H7 (cell line): Measurements from ENCODE around the gene MOK. TPM values are rescaled to one million over a fixed set of nuclear protein-coding genes. Genes with fewer than 3 reads are reported as not detected.
A peak's percentile ranks its signal among the peaks of the same experiment; 100 is the strongest.

ENCODE experiments used
- DNase-seq: peaks from one replicate; pipeline ENCODE4 v3.0.0; 2012
- H3K27me3 ChIP-seq: 2 replicates; pipeline ENCODE4 v1.6.0; 2011; ENCODE audit warnings: mild to moderate bottlenecking, low read length; ENCODE audit not compliant: control insufficient read depth, insufficient read depth
- H3K36me3 ChIP-seq: replicated peaks from 2 replicates; pipeline ENCODE4 v1.5.1; 2011; ENCODE audit warnings: low read length; ENCODE audit not compliant: control insufficient read depth, insufficient read depth
- H3K4me3 ChIP-seq: 2 replicates; pipeline ENCODE4 v1.5.1; 2011; ENCODE audit warnings: low read depth, mild to moderate bottlenecking, control low read depth, low read length, moderate library complexity; ENCODE audit not compliant: insufficient read depth
- total RNA-seq: library from RNA; depleted of rRNA; stranded (reverse); fragments of >200 nt; shearing (Covaris generic); gene quantifications from 2 replicates; pipeline ENCODE4 v1.2.3, GENCODE V29; 2014

MOK gene
- total RNA-seq, 1 experiment from 2014 or later = 2.2 TPM

DNA sequence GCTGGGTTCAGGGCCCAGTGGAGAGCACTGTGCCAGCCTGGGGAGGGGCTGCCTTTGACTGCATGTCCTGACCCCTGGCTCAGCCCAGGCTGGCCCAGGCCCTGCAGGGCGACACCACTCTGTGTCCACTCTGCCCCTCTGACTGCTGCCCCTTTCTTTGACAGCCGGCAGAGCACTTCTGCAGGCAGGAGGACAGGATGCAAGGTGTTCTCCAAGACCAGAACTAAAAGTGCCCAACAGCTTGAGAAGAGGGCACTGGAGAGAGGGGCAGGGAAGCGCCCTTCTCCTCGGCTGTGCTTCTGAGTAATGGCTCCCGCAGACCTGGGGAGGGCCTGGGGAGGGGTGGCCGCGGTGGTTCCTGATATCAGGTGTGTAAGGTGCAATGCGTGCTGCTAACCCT lies 92.6 kb downstream of the MOK start:
- Histone ChIP-seq H3K27me3 (no peaks in the 10 kb centered on the region), H3K4me3 (no peak overlapping the region)
- peak; percentile 33 for DNase-seq

DNA sequence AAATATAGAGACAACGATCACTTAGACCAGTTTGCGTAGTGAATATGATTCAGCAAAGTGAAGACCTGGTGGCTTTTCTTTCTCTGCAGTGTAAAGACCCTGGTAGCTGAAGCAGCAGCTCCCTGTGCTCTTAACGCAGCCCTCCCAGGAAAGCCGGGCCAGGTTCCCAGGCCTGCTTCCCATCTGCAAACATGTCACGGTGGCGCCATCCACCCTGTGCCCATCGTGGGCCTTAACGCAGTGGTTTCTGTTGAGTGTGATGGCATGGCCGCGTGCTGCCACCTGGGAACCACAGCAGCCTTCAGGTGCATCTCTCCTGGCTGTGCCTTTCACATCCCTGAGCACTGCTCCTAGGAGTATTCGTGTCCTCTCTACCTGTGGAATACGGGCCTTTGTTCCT lies 93.7 kb downstream of the MOK start:
- Histone ChIP-seq H3K27me3 (no peaks in the 10 kb centered on the region), H3K36me3 (peaks cover 11% of the 10 kb centered on the region), H3K4me3 (no peak overlapping the region)
- peak; percentile 24 for DNase-seq

More for the DNA sequence above, 92.6 kb downstream of the MOK start:
- H3K36me3 ChIP-seq = peaks cover 11% of the 10 kb centered on the region

DNA sequence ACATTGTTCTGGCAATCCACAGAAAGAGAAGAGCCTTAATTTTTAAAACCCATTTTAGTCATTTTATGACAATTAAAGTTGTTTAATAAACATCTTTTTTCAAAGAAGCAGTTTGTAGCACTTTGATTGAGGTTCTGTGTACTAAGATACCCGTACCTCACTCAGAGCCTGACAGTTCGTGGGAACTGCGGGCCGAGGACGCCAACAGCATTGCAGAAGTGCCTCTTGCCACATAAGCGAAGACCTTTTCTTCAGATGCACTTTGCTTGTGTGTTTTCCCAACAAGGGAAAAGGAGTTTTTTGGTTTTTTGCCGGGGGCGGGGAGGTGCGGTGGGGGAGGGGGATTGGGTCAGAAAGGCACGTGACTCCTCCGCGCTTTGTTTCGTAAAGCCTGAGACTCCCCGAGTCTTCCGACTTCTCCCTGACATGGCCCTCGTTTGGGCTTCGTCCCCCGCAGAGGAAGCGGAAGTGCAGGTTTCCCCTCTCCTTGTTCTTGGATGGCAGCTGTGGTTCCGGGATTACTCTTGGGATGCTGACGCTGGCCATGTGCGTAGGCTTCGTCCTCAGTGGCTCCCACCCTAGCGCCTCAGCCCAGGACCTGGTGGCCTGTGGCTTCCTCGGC lies 94.4 kb downstream of the MOK start:
- peak; percentile 71 for DNase-seq
- peaks cover 11% of the 10 kb centered on the region for H3K36me3 ChIP-seq
- H3K27me3 ChIP-seq = no peaks in the 10 kb centered on the region
- H3K4me3 ChIP-seq = no peak overlapping the region

DNA sequence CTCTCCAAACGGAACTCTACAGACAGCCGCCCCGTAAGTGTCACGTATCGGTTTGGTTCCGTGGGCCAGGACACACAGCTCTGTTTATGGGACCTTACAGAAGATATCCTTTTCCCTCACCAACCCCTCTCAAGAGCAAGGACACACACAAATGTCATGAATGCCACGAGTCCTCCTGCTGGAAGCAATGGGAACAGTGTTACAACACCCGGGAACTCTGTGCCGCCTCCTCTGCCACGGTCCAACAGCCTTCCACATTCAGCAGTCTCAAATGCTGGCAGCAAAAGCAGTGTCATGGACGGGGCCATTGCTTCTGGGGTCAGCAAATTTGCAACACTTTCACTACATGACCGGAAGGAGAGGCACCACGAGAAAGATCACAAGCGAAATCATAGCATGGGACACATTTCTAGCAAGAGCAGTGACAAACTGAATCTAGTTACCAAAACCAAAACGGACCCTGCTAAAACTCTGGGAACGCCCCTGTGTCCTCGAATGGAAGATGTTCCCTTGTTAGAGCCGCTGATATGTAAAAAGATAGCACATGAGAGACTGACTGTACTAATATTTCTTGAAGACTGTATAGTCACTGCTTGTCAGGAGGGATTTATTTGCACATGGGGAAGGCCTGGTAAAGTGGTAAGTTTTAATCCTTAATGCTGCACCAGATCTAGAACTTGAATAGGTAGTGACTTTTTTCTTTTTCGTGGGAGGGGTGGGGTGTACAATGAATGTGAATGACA lies 95.6 kb downstream of the MOK start:
- DNase-seq = peak; percentile 72
- Histone ChIP-seq H3K4me3 (no peak overlapping the region), H3K36me3 (peaks cover 11% of the 10 kb centered on the region), H3K27me3 (no peaks in the 10 kb centered on the region)

DNA sequence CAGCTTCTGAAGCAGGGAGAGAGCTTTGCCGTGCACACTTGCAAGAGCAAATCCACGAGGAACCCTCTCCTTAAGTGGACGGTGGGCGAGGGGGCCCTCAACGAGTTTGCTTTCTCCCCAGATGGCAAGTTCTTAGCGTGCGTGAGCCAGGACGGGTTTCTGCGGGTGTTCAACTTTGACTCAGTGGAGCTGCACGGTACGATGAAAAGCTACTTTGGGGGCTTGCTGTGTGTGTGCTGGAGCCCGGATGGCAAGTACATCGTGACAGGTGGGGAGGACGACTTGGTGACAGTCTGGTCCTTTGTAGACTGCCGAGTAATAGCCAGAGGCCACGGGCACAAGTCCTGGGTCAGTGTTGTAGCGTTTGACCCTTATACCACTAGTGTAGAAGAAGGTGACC lies 96.2 kb downstream of the MOK start:
- DNase-seq = no peak

DNA sequence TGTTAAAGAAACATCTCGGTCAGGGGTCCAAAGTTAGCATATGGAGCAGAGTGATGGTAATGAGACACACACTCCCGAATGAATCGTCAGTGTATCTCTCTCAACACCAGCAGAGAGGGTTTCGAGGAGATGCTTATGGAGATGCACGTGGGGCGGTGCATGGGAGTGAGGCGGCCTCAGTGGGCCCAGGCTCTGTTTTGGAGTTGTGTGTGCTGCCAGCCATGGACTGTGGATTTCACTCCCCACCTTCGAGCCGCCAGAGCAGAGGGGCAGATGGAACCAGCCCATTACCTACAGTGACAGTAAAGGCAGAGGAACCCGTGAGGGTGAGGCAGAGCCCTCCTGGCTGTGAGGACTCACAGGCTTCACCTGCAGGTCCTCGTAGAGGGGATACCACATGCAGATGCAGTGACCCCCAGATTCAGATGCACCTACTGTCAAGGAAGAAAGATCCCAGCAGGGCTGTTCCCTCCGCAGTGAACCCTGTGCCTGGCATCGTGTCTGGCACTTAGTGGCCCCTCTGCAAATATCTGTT lies 97.1 kb downstream of the MOK start:
- no peak for DNase-seq
- H3K36me3 ChIP-seq = peaks cover 12% of the 10 kb centered on the region
- H3K27me3 ChIP-seq = no peaks in the 10 kb centered on the region
- no peak overlapping the region for H3K4me3 ChIP-seq

More for the DNA sequence above, 96.2 kb downstream of the MOK start:
- peaks cover 12% of the 10 kb centered on the region for H3K36me3 ChIP-seq
- no peaks in the 10 kb centered on the region for H3K27me3 ChIP-seq
- no peak overlapping the region for H3K4me3 ChIP-seq

DNA sequence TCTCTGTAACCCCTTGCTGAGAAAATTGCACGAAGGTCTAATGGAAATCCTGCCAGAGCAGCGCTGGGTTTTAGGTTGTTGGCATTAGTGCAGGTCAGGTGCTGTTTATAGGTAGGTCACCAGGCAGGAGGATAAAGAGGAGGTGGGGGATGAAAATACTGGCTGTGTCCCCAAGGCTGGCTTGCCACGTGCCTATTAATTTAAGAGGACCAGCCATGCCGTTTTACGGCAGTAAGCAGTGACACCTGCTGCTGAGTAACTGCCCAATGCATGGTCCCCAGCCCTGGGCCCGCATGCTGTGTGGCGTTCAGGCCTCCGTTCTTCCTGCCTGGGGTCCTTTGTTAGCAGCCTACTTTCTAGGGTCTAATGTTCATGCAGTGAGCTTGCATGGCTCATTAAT lies 98.0 kb downstream of the MOK start:
- Histone ChIP-seq H3K4me3 (no peak overlapping the region), H3K27me3 (no peaks in the 10 kb centered on the region), H3K36me3 (peaks cover 12% of the 10 kb centered on the region)
- peak; percentile 43 for DNase-seq

DNA sequence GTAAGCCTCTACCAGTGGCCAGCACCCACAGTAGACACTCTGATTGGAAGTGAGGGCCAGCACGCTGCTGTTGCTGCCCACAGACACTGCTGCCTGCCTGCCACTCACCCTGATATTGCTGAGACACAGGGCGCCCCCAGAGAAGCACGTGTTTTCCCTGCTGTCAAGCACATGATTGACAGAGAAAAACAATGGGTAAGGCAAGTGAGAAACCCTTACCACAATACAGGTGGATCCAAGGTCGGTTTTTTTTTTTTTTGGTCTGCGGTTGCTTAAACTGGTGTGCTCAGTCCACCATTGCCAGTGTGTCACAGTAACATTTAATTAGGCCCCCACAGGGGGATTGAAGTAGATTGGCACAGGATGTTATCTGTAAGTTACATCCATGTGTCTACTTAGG lies 99.4 kb downstream of the MOK start:
- DNase-seq = no peak
- Histone ChIP-seq H3K4me3 (no peak overlapping the region), H3K27me3 (no peaks in the 10 kb centered on the region), H3K36me3 (peaks cover 10% of the 10 kb centered on the region)

DNA sequence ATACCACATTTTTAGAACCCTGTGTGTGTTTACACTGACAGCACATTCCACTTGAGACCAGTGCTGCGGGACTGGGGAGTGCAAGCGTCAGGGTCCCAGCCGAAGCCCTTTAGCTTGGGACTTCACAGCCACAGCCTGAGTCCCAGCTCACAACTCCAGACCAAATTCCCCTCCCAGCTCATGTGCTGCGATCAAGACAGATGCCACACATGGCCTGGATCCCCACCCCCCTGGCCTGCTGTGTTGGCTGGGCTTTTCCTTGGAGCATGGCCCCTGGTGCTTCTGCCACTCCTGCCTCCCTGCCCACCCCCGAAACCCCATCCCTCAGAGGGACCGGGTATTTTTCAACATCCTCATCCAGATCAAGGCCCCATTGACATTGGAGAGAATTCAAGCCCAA lies 101.6 kb downstream of the MOK start:
- no peaks in the 10 kb centered on the region for H3K27me3 ChIP-seq
- H3K4me3 ChIP-seq = no peak overlapping the region
- DNase-seq = peak; percentile 42
- peaks cover 1% of the 10 kb centered on the region for H3K36me3 ChIP-seq

DNA sequence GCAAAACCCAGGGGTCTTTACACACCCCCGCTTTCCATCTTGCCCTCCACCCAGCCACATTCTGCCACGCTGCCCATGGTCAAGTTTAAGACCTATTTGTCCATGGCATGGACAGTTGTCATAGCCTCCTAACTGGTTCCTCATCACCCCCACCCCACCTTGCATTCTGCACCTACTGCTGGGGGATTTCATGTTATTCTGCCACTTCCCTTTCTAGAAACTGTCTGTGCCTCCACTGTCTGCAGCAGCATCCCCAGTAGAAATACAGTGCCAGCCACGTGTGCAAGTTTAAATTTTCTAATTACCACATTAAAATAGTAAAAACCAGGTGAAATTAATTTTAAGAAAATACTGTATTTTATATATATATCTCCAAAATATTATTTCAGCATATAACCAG lies 102.0 kb downstream of the MOK start:
- Histone ChIP-seq H3K27me3 (no peaks in the 10 kb centered on the region), H3K36me3 (peaks cover 1% of the 10 kb centered on the region), H3K4me3 (no peak overlapping the region)
- DNase-seq = no peak

DNA sequence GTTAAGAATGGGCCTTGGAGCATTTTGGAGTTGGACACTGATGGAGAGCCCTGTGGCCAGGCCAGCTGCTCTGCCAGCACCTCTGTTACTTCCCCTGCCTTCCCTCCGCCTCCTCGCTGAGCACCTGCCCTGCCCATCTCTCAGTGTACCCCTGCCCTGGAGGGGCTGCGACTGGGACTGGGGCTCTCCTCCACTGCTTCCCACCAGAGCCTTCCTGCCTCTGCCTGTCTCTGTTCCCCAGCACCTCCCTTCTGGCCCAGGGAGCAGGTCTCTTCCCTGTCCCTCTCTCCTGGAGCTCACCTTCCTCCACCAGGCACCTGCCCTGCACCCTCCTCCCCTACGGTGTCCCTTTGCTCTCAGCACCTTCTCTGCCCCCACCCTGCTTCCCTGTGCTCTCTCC lies 103.2 kb downstream of the MOK start:
- Histone ChIP-seq H3K27me3 (no peaks in the 10 kb centered on the region), H3K36me3 (peaks cover 4% of the 10 kb centered on the region), H3K4me3 (no peak overlapping the region)
- DNase-seq = peak; percentile 43

DNA sequence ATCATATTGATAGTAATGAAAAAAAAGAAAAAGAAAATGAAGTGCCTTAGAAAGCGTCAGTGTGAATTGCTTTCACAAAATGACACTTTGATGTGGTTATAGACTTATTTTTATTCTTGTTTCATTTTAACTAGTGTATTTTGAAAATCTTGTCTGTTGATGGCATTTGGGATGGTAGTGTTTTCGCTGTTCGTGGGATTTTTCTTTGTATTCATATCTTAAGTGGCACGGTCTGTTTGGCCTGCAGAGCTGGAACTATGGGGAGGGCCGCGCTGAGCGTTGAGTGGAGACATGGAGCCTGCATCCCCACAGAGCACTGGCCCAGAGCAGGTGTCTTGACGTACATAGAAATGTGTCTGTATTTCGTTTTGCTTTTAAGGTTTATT lies 103.6 kb downstream of the MOK start:
- H3K27me3 ChIP-seq = no peaks in the 10 kb centered on the region
- H3K36me3 ChIP-seq = peaks cover 4% of the 10 kb centered on the region
- no peak for DNase-seq
- H3K4me3 ChIP-seq = no peak overlapping the region

DNA sequence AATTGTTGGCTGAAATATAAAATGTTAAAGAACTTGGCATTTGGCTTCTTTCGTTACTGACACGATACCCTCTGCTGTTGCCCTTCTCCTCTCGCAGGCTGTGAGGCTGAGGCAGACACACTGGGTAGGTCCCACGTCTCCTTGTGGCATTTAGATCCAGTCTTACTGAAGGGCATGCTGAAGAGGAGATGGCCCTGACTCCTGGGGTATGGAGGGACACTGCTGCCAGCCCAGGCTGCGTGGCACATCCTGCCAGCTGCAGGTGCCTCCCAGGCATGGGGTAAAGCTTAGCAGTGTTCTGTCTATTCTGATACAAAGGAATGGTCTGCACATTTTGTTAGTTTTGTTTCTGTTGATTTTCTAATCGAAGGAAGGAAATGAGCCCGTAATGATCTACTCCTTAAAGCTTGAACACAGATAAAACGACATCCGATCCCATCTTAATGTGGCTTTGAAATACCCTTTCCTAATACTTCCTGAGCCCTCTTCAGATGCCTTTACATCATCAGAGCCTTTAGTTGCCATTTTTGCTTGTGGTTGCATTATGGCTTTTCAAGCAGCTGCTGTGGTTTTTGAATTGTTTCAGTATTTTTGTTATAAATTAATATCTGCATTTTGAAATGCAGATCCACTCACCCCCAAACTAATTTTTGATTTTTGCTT lies 104.1 kb downstream of the MOK start:
- Histone ChIP-seq H3K36me3 (peaks cover 4% of the 10 kb centered on the region), H3K4me3 (no peak overlapping the region), H3K27me3 (no peaks in the 10 kb centered on the region)
- peak; percentile 24 for DNase-seq

DNA sequence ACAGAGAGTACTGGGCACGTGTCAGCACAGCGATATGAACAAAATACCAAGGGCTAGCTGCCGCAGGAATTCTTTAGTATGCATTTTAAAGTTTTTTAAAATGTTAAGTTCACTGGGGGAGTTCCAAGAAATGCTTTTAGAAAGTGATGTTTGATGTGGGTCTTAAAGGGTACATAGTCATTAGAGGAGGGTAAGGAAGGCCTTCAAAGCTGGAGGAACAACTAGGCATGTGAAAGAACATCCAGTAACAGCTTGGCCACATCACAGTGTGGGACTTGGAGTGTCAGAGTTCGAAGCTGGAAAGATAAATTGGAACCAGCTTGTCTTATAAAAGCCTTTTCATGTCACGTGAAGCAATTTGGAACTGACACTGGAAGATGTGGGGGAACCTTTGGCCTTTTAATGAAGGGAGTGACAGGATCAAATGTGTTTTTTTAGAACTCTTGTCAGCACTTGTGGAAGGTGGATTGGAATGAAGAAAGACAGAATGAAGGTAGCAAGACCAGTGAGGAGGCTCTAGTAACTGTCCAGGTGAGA lies 107.6 kb downstream of the MOK start:
- no peak for DNase-seq
- H3K36me3 ChIP-seq = peaks cover 2% of the 10 kb centered on the region
- no peak overlapping the region for H3K4me3 ChIP-seq
- H3K27me3 ChIP-seq = no peaks in the 10 kb centered on the region

DNA sequence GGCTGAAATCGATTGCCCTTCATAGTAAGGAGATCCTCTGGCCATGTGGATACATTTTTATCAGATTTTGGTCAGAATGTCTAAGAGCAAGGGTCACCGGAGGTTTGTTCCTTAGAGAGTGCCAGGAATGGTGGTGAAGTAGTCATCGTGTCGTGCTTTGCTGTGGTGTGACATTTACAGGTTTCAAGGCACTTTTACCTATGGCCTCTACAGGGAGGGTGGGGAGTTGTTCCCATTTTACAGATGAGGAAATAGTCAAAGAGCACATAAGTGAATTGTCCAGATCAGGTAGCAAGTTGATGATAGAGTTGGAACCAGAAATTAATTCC lies 108.1 kb downstream of the MOK start:
- H3K27me3 ChIP-seq = no peaks in the 10 kb centered on the region
- H3K36me3 ChIP-seq = peaks cover 2% of the 10 kb centered on the region
- DNase-seq = no peak
- no peak overlapping the region for H3K4me3 ChIP-seq
